GM18951 (cell line): ENCODE data around the gene GNB1L.

ENCODE experiments used
- POLR2A ChIP-seq: IDR thresholded peaks from 4 replicates; pipeline ENCODE4 v1.6.1; 2011; ENCODE audit warnings: mild to moderate bottlenecking; ENCODE audit not compliant: insufficient read length, insufficient read depth; ENCODE audit errors: extremely low read depth
- in situ Hi-C: fragments of 300-500 bp; cut with MboI; formaldehyde crosslinking; loops from one replicate; pipeline ENCODE4 v1.12.0; 2022; ENCODE audit warnings: low sequenced_read_pairs, mixed read lengths, inconsistent platforms; ENCODE audit not compliant: unreplicated experiment

The GNB1L gene

GRCh38 chr22:19766511-19767426 lies 87.9 kb downstream of the GNB1L start:
- TF ChIP-seq POLR2A: no peak
- in situ Hi-C loops: no loop called here

- in situ Hi-C loops: no loop called here
- no peak for TF ChIP-seq POLR2A
These were observed 88.5 kb downstream of the GNB1L start for GRCh38 chr22:19766240-19766510.

- in situ Hi-C loops: no loop called here
- no peak for TF ChIP-seq POLR2A
These were observed 89.0 kb downstream of the GNB1L start for GRCh38 chr22:19765477-19766239.

DNA sequence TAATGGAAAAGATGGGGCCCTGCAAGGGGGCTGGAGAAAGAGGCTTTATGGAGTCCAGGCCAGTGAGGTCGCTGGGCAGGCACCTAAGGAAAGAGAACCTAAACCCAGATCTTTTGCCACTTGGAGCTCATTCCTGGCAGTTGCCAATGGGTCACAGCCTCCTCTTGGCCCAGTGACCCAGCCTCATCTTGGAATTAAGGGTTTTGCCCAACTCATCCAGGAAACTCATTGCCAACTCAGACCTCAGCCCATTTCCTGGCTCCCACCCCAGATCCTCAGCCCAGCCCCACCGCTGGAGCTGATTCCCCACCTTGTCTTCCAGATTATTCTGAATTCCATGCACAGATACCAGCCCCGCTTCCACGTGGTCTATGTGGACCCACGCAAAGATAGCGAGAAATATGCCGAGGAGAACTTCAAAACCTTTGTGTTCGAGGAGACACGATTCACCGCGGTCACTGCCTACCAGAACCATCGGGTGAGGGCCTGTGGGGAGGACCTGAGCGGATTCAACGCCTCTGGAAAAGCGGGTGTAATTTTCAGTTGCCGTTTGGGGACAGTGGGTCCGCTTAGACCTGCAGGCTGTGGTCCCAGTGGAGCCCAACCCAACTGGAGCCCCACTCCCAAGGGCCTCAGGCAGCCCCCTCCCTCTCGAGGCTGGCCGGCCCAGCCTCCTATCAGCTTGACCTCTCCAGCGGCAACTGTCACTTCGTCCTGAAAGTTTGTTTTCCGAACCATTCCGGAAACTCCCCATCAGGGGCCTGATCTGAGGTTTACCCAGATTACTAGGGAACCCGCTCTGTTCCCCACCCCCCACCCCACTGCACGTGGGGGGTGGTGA lies 89.8 kb downstream of the GNB1L start:
- TF ChIP-seq POLR2A: no peak
- in situ Hi-C loops: no loop called here

DNA sequence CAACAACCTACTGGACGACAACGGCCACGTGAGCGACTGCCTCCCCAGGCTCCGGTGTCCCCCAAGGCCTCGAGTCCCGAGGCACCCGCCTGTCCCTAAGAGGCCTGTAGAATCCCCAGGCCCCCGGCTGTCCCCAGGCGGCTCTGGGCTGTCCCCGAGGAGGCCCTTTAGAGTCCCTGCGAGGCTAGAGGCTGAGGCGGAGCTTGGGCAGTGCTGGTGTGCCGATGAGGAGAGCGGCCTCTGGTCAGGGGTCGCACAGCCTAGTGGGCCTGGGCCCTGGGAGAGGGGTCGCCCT lies 90.4 kb downstream of the GNB1L start:
- in situ Hi-C loops: no loop called here
- no peak for TF ChIP-seq POLR2A

- in situ Hi-C loops: no loop called here
- no peak for TF ChIP-seq POLR2A
These were observed 91.0 kb downstream of the GNB1L start for GRCh38 chr22:19763458-19764298.

DNA sequence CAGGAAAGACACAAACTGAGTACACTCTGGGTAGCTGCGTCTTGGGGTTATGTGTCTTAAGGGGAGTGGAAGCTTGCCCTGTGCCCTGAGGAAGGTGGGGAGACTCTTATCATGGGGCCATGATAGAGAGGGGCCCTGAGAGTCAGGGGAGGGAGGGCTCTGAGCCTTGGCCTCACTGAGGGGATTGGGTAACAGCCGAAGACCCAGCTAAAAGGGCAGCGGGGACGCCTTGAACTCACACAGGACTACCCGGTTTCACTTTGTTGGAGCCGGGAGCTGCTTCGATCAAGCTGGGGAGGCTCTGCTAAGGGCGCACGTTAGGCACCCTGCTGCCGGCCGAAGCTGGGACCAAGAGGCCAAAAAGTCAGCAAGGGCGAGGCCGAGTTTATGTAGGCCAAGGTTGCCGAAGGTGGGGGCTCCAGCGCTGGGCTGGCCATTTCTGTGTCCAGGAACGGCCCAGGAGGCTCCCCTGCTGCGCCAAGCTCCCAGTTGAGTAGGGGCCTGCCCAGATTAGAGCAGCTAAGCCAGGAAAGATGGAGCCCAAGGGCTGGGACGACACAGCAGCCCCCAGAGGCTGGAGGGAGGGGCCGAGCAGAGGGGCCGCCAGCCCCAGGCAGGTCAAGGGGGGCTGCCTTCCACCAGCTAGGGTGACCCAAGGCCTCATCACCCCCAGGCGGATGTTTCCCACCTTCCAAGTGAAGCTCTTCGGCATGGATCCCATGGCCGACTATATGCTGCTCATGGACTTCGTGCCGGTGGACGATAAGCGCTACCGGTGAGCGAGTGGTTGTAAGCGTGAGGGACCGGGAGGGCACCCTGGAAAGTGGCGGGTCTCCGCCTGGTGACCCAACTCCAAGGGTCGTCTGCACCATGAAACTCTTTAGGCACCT lies 91.9 kb downstream of the GNB1L start:
- in situ Hi-C loops: no loop called here

DNA sequence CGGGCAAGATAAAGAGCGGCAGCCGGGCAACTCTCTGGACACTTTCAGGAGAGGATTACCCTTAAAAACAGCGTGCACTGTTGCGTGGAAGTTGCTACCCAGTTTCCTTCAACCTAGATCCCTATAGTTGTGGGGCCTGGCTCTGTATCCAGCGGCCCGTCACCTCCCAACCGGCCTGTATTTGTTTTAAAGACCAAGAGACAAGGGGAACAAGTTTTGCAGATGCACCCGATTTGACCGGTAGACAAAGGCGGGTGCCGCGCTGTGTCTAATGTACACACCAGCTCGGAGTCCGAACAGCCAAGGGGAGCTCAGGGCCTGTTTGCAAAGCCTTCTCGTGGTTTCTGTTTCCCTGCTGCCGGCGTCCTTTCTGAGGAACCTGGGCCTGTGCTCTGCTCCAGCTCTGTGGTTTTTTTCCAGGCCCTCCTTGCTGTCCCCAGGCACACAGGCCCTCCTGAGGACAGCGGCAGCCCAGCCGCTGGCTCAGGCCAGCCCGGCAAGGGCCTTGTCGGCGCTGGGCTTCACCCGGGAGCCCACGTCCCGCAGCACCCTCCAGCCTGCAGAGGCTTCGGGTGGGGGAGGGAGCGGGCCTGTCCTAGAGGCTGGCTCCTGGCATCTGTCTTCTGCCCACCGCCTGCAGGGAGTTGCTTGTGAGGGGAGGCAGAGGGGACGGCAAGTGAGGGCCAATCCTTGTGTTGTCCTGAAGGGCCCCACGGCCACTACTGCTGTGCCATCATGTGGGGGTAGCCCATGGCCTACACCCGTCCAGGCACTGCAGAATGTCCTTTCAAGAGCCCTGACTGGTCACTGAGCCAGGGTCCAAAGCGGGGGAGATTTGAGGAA lies 92.7 kb downstream of the GNB1L start:
- in situ Hi-C loops: no loop called here
- TF ChIP-seq POLR2A: no peak

More for the DNA sequence above, 91.9 kb downstream of the GNB1L start:
- TF ChIP-seq POLR2A: no peak

DNA sequence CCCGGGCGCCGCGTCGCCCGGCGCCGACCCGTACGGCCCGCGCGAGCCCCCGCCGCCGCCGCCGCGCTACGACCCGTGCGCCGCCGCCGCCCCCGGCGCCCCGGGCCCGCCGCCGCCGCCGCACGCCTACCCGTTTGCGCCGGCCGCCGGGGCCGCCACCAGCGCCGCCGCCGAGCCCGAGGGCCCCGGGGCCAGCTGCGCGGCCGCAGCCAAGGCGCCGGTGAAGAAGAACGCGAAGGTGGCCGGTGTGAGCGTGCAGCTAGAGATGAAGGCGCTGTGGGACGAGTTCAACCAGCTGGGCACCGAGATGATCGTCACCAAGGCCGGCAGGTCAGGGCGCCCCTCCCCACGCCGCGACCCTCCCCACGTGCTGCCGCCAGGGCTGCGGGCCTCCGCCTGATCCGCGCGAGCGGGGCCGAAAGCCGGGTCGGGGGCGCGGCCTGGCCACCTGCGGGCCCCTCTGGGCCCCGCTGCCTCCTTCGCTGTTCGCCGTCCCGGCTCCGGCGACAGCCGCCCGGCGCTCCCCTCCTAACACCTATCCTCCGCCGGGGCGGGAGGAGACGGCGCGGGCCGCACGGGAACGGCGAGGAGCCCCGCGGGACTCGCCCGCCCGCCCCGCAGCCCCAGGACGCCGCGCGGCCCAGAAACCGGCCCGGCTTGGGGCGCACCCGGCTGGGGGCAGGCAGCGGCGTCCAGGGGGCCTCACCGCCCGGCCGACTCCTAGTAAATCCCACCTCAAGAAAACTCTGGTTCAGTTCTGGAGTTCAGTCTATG lies 93.5 kb downstream of the GNB1L start:
- TF ChIP-seq POLR2A: no peak
- in situ Hi-C loops: no loop called here

- in situ Hi-C loops: no loop called here
- no peak for TF ChIP-seq POLR2A
These were observed 94.4 kb downstream of the GNB1L start, which contains the start of gene TBX1 for GRCh38 chr22:19760058-19760950. TSS of gene TBX1 (plus strand) at chr22:19760778. CDS start at chr22:19760844, 66 bp downstream.
